GM18873 (cell line): ENCODE results near the gene C10orf120.

ENCODE experiments used
- ATAC-seq: cut with Tn5 transposase; IDR thresholded peaks from one replicate; pipeline ENCODE4 v1.9.1; 2021; ENCODE audit warnings: mild to moderate bottlenecking, moderate library complexity, moderate number of reproducible peaks; ENCODE audit not compliant: unreplicated experiment, low FRiP score

The C10orf120 gene

DNA sequence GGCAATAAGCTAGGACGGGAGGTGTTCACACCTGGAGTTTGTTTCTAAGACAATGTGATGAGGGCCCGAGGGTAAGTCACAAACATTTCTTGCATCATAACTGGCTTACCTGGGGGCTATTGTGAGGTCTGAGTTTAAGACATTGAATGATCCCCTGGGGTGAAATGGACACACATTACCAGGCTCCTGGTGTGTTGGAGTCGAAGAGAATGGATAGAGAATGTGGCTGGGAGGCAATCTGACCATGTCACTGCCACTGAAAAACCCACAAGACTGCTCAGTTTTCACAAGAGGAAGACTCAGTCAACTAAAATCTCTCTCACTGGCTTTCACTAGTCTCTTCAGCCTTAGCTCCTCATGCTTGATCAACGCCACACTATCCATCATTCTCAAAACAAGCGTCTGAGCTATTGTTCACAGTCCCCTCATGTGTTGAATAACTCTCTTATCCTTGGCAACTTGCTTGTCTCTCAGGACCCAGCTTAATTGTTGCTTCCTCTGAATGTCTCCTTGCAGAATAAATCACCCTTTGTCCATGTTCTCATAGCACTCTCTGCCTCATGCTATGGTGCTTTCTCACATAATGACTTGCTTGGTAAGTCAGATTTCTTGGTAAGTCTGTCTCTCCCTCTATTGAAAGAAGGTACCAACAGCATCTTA lies at the start of gene C10orf120:
Gene C10orf120 (minus strand): TSS at position 51 of the 660 bp plus-strand sequence. CDS start 56 bp downstream, outside the sequence.
- ATAC-seq, result no peak

DNA sequence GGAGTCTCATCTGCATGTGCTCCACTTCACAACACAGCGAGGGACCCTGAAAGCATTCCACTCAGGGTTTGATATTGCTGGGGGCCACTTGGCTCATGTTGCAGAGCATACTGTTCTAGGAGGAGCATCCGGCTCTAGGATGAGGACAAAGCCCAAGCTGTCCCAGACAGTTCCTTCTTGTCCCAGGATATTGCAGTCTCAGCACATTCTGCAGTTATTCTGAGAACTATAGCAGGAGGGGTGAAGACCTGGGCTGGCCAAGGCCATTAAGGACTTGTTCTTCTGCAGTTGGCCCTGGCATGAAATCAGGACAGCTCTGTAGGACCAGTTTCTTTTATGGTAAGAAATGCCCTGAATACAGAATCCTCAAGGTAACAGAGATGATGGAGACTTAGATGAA lies 48.9 kb upstream of the C10orf120 start:
- no peak for ATAC-seq

DNA sequence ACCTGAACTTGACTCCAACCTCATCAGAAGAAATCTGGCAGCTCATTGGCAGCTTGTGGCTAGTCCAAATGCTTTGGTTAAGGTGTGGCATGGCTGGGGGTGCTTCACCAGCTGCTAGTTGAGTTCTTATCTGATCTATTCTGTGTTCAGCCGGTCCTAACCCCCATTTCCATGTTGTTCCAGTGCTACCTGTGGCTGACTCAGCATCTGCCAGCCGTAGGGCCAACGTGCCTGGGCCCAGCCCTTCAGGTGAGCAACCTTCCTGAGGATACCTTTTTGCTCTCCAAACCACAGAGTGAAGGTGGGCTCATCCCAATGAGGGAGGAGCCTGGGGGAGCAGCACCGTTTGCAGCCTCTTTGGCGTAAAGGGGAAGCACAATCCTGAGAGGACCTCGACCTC lies 46.8 kb upstream of the C10orf120 start:
- no peak for ATAC-seq

DNA sequence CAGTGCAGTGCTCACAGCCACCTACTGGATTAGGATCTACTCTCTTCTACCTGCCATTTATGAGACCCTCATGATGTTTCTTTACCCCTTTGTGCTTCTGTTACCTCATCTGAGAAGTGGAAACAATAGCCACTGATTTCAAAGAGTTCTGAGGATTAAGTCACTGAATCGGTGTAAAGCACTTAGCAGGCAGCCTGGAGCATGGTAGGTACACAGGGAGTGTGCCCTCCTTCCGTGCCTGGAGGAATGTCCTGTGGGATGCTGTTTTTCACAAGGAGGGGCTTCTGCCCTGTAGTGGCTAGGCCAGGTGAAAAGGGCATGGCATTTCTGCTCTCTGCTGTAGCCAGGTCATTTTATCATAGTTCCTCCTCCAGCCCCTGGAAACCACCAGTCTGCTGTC lies 44.6 kb upstream of the C10orf120 start:
- no peak for ATAC-seq

DNA sequence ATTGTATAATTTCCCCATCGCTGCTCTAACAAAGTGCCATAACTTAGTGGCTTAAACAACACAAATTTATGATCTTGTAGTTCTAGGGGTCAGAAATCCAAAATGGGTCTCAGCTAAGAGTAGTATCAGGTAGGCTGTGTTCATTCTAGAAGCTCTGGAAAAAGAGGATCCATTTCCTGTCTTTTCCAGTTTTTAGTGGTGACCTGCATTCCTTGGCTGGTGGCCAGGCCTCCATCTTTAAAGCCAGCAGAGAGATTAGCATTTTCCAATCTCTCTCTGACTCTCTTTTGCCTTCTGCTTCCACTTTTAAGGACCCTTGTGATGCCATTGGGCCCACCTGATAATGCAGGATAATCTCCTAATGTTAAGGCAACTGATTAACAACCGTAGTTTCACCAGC lies 41.0 kb upstream of the C10orf120 start:
- ATAC-seq, result no peak

DNA sequence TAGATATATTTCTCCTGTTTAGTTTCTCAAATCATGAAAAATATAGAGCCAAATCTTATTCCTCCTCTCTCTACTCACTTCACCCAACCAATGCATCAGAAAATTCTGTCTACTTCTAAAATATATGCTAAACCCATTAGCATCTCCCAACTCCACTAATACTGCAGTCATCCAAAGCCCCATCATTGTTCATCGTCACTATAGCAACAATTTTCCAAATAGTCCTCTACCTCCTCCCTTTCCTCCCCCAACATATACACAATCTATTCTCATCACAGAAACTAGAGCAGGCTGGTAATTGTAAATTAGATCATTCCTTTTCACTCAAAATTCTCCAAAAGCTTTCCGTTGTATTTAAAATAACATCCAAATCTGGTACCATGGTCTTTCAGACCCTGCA lies 38.4 kb upstream of the C10orf120 start:
- ATAC-seq, result no peak

DNA sequence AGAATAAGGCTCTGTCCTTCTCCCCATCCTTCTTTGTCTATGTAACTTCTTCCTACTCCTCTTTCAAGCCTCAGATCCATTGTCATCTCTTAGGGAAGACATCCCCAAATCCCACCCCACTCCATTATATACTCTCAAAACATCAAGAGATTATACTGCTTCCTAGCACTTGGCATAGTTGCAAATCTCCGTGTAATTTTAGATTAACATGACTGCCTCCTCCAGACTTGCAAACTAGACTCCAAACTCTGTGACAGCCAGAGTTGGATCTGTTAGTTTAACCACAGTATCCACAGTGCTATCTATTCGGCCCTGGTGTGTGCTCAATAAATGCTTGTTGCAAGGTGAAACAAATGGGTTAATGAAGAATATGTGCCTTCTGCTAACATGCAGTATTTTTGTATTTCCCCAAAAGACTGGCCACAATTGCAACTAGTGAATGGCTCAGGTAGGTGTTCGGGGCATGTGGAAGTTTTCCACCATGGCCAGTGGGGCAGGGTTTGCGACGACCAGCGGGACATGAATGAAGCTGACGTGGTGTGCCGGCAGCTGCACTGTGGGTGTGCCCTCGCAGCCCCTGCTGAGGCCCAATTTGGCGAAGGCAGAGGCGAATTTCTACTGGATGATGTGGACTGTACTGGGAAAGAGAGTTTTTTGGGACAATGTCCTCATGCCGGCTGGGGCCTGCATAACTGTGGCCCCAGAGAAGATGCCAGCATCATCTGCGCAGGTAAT lies 34.5 kb upstream of the C10orf120 start:
- no peak for ATAC-seq

DNA sequence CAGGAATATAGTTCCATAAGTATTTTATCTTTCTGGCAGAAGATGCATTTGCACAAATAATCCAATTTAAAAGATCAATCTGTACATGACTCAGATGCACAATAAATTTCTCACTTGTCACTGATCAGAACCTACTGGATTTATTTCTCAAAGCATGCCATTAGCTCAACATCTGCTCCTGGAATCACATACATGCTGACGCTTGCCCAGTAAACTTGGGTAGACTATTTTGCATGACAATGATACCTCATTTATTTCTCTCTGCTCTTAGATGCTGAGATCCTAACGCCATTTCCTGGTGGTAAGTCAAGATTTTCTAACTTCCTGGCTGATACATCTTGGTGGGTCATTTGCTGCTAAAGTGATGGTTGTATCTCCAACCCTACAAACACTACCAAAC lies 33.8 kb upstream of the C10orf120 start:
- ATAC-seq, result no peak

DNA sequence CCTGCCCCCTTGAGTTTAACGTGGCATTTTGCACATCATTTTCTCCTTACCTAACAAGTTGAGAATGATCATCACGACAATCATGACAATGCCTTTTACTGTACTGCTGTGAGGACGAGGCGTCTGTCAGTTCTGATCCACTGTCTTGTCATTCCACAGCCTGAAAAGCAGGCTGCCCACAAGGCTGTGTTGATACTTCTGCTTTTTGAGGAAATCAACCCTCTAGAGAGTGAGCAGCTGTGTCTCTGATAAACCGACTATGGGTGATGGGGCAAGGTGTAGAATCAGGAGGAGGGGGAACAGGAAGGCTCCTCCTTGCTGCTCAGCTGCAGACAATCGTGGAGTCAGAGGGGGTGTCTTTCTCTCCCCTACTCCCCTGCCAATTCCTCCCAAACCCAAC lies 30.6 kb upstream of the C10orf120 start:
- no peak for ATAC-seq

DNA sequence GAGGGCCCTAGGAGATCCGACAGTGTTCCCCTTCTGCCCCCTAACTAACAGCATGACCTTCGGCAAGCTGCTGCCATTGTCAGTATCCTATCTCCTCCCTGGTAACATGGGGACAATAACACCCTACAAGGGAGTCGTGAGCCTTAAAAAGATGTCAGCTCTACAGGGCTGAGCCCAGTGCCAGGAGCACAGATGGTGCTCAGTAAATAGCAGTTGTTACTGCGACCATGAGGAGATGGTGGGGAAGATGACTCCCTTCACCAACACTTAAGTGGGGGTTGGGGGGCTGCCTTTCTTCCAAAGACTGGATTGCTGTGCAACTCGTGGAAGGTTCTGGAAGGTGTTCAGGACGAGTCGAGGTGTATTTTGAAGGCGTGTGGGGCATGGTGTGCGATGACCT lies 29.5 kb upstream of the C10orf120 start:
- no peak for ATAC-seq

DNA sequence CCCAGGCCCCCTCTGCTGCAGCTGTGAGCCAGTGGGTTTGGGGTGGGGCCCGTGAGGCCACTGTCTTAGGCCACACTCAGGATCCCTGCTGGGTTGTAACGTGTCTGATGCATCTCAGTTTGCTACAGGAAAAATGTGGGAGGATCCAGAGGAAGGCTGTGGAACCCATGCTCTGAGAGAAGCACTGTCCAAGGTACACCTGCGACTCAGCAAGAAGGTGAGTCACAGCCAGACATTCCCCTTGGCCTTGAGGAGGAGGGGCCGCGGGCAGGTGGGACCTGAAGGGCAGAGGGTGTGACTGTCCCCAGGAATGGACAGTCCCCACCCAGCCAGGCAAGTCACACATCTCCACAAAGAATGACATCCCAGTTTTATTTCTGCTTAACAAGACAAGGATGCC lies 27.8 kb upstream of the C10orf120 start:
- no peak for ATAC-seq

DNA sequence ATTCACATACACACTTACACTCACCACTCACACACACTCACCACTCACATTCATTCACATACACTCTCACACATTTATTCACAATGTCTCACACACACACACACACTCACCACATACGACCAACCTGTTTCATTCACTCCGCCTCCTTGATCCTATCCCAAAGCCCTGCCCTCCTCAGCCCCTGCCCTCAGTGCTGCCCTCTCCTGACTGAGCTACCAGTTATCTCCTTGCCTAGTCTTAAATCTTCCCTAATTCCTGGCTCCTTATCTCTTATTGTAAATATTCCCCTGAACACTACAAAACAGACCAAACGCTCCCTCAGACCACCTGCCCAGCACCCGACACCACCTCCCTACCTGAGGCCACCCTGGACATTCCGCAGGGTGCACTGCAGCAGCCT lies 26.1 kb upstream of the C10orf120 start:
- ATAC-seq, result no peak

DNA sequence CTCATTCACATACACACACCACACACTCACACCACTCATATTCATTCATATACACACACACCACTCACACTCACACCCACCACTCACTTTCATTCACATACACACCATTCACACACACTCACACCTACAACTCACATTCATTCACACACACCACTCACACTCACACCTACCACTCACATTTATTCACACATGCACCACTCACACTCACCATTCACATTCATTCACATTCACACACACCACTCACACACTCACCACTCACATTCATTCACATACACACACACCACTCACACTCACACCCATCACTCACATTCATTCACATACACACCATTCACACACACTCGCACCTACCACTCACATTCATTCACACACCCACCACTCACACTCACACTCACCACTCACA lies 25.4 kb upstream of the C10orf120 start:
- no peak for ATAC-seq

DNA sequence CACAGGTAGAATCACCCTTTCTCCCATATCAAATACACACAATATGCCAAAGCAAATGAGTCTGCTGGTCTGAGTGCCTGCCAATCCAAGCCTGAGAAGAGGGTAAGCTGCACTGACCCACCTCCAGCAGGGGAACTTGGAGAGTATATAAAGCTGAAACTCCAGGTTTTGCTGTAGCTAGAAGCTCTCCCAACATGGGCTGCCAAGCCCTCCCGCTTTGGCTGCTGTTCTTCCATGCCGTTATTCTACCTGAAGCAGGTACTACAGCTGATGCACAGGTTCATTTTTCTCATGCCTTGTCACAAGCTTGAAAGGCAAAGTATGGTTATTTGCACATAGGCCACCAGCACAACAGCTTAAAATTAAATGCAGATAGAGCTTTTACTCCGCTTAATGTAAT lies 21.5 kb upstream of the C10orf120 start:
- no peak for ATAC-seq

DNA sequence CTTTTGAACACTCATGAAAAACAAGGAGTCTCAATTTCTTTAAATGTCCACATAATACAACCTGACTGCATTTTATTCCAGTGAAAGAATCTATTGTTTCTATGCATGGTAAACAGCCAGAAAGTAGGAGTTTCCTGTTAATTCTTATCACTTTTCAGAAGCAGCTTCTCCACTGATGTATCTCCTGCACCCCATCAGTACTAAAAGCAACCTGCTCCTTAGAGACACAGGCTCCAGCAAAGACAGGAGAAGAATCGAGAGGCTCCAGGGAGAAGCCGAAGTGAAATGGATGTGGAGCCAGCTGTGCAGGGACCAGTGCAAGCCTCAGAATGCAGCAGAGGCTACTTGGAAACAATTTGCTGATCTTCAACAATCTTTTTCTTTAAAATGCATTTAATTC lies 16.4 kb upstream of the C10orf120 start:
- no peak for ATAC-seq

DNA sequence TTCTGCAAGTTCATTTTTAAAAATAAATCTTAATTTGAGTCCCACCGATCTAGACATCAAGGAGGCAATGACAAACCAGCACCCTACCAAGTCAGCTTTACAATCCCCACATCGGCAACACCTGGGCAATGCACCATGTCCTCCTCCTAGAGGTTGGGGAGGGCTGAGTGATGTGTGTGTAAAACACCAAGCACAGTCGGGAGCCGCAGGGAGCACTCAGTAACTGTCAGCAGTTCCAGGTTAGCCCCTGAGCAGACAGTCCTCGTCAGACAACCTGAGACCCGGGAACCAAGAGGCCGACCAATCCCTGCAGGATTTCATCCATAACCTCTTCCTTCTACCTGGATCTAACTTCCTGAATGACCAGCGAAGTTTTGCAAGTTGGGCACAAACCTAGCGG lies 15.9 kb upstream of the C10orf120 start:
- ATAC-seq, result no peak

DNA sequence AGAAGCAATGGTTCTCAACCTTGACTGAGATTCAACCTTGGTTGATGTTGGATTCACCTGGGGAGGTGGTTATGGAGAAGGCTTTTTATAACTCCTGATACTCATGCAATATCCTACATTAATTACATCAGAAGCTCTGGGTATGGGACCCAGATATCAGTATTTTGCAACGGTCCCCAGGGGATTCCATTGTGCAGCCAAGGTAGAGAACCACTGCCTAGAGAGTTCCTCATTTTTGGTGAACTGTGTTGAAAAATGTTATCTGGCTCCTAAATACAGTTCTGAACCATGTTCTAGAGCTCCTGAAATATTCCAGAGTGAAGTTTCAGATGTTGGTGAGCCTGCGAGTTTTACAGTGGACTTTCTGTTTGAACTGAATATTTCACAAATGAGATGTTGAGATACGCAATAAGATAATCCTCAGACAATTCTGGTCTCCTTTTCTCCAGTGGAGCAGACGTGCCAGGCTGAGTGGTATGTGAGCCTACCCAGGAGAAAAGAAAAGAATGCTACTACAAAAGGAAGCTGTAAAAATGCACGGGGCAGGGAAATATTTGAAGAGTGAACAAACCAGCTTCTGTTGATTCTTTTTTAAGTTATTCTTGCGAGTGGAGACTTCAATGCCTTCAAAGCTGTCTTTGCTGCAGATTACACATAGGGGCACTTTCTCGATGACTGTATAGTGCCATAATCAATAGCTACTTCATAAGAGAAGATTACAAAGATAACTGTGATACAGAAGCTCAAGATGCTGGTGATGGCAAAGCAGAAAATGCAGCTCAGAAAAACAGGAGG lies 13.6 kb upstream of the C10orf120 start:
- ATAC-seq, result no peak

DNA sequence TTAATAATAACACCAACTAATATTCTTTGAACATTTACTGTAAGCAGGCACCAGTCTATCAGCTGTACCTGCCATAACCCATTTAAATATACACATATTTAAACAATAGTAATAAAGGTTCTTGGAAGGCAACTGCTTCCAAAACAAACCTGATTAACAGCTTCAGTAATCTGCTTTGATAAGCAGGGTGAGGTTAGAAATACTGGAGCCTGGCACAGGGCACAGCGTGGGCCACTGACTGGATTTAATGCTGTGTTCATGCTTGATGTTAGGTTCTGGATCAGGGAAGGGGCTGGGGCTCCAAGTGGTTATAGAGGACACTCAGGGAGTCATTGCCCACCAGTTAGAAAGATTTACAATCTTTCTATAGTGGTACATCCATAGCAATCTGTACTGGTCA lies 10.9 kb upstream of the C10orf120 start:
- no peak for ATAC-seq

DNA sequence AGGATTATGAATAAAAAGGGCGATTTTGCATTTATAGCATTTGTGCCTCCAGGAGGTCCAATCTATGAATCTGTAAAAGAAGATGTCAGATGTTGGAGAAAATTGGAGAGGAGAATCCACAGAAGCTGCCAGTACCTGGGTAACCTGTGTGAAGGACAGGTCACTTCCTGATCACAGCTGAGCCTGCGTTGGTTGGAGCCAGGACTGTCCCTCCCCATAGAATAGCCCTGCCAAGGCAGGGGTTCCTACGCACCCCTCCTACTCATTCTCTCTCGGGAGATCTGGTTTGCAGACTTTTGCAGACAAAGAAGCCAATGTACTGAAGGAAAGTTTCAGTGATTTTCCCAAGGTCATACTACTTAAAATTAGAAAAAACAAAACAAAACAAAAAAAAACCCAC lies 10.3 kb upstream of the C10orf120 start:
- ATAC-seq, result no peak

DNA sequence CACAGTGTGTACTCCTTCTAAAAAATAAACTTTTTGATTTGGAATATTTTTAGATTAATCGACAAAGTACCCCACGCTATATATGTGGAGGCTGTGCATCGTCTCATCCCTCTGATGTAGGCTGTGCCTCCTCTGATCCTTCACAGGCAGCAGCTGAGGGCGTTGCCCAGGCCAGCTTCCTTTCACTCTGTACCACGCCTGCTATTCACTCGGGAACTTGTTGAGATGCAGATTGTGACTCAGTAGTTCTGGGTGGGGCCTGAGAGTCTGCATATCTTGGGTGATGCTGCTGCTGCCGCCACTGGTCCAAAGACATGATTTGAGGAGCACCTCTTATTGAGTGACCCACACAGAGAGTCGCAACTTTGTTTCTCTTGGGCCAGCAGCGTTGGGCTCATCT lies 7.9 kb upstream of the C10orf120 start:
- ATAC-seq, result no peak

DNA sequence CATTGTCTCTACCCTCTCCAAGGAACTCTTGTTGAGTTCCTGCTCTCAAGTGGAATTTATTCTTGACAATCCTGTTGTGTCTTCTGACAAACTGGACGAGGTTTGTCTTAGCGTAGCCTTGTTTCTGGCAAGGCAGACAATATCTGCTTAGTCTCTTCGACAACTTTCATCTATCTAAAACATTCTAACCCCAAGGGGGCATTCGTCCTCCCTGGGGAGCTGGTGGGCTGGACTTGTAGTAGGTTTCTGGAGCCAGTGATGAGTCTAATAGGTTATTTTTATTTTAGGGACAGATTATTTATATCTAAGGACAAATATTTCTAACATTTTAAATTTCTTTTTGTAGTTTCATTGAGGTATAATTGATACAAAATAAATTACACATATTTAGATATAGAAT lies 7.3 kb upstream of the C10orf120 start:
- no peak for ATAC-seq

DNA sequence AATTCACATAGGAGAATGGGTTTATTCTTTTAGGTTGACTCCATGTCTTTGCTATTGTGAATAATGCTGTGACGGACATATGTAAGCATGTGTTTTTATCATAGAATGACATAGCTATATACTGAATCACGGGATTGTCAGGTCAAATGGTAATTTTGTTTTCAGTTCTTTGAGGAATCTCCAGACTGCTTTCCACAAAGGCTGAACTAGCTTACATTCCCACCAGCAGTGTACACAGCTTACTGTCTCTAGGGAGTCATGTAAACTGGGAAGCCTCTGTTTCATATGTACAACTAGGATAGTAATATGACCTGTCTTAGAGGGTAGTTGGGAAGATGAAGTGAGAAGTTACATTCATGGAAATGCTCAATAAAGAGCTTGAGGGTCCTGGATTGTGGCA lies 6.8 kb upstream of the C10orf120 start:
- no peak for ATAC-seq
